Activated CD8-positive, alpha-beta memory T cell treated with anti-CD3 and anti-CD28 coated beads, Interleukin-2, amount 10 ng/mL, durations not matched to agents 7 days and 5 days (primary cell): ENCODE results near the gene MAGT1. TPM values are rescaled to one million over a fixed set of nuclear protein-coding genes. Genes with fewer than 3 reads are reported as not detected.
"Not testable (repeated sequence)": the region's sequence is repeated elsewhere in the genome, so short reads cannot be mapped to it uniquely, and the experiment has no call there.

Experiments used
- ATAC-seq: fragments of 150-1000 bp; cut with Tn5 transposase; one replicate; pipeline ENCODE4 v1.10.0; 2021; ENCODE audit warnings: moderate library complexity
- CTCF ChIA-PET: fragments of 350-600 bp; sonication (Branson Sonifier 250); formaldehyde crosslinking; loops from one replicate; lab custom pipeline; 2021; ENCODE audit warnings: antibody characterized with exemption; lab: Charles Lee
- DNase-seq: peaks from one replicate; pipeline ENCODE4 v3.0.0-alpha.2; 2020
- H3K27ac Mint-ChIP-seq: one replicate; pipeline ENCODE4 v1.8.0; 2021; ENCODE audit warnings: mild to moderate bottlenecking, mixed read lengths
- H3K27me3 Mint-ChIP-seq: one replicate; pipeline ENCODE4 v1.8.0; 2021; ENCODE audit warnings: mixed read lengths
- H3K36me3 Mint-ChIP-seq: one replicate; pipeline ENCODE4 v1.8.0; 2021; ENCODE audit warnings: mild to moderate bottlenecking, mixed read lengths
- H3K4me1 Mint-ChIP-seq: one replicate; pipeline ENCODE4 v1.8.0; 2021; ENCODE audit warnings: mixed read lengths
- H3K4me3 Mint-ChIP-seq: one replicate; pipeline ENCODE4 v1.8.0; 2021; ENCODE audit warnings: mild to moderate bottlenecking, moderate library complexity, mixed read lengths
- H3K9me3 Mint-ChIP-seq: one replicate; pipeline ENCODE4 v1.8.0; 2022; ENCODE audit warnings: low read depth, mixed read lengths
- total RNA-seq, 2 experiments: library from RNA; stranded (reverse); gene quantifications; one replicate each; pipeline ENCODE4 v1.2.3, GENCODE V29; 2021

MAGT1 gene
- 10 to 100 TPM; 40.1 to 44.4 TPM for total RNA-seq

GRCh38 chrX:77894921-77895886 lies at the start of gene MAGT1:
MAGT1 (minus strand) TSS chrX:77895435; CDS start chrX:77895410, 25 bp downstream.
- Mint-ChIP-seq H3K36me3 (peaks cover 11% of the 10 kb centered on the region), H3K27ac (peak within 1 kb of the TSS; percentile 100), H3K9me3 (no peaks in the 10 kb centered on the region), H3K27me3 (no peaks in the 10 kb centered on the region), H3K4me3 (peak within 1 kb of the TSS; percentile 91), H3K4me1 (peaks cover 22% of the 10 kb centered on the region)
- CTCF ChIA-PET = interaction anchor here (1.3 kb wide), 1 partner anchor 15 kb away, joined by 5 read pairs; the partner anchor contains the start of gene ATP7A
- DNase-seq (peak; percentile 96), ATAC-seq (peak; percentile 93)

- CTCF ChIA-PET, H3K27ac Mint-ChIP-seq: not testable (repeated sequence)
Observed at GRCh38 chrX:77945031-77945430, 49.8 kb upstream of the MAGT1 start.

DNA sequence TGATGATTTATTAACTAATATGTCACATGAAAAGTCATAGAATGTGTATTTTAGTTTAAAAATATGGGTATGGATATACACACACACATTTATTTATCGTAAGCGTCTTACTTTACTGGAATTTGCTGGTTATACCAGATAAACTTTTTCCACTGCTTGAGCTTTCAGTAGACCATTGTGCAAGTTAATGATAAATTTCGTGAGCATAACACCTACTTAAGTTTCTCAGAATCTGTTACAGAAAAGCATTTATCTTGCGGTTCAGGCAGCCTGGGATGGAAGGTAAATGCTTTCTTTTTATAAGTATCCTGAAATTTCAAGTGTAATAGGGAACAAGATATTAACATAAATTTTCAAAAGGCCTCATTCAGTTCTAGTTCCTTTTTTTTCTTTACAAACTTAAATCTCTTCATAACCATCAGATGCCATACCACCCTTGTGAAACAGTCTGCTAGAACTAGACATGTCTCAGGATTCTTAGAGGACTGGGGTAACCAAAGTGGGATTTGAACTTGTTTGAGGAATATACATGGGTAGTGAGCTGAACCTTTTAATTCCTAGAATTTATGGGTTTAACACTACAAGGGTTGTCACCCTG lies 42.9 kb upstream of the MAGT1 start:
- no peak for DNase-seq
- no peaks in the 10 kb centered on the region for H3K27me3 Mint-ChIP-seq
- H3K27ac Mint-ChIP-seq = no peak overlapping the region
- no peak overlapping the region for H3K4me3 Mint-ChIP-seq
- CTCF ChIA-PET = no interaction called here
- H3K4me1 Mint-ChIP-seq = peaks cover 1% of the 10 kb centered on the region
- no peaks in the 10 kb centered on the region for H3K36me3 Mint-ChIP-seq
- no peak for ATAC-seq
- no peaks in the 10 kb centered on the region for H3K9me3 Mint-ChIP-seq

More at GRCh38 chrX:77945031-77945430, 49.8 kb upstream of the MAGT1 start:
- not testable (repeated sequence) for H3K4me3 Mint-ChIP-seq, H3K9me3 Mint-ChIP-seq, H3K36me3 Mint-ChIP-seq, H3K4me1 Mint-ChIP-seq, ATAC-seq, DNase-seq, H3K27me3 Mint-ChIP-seq

DNA sequence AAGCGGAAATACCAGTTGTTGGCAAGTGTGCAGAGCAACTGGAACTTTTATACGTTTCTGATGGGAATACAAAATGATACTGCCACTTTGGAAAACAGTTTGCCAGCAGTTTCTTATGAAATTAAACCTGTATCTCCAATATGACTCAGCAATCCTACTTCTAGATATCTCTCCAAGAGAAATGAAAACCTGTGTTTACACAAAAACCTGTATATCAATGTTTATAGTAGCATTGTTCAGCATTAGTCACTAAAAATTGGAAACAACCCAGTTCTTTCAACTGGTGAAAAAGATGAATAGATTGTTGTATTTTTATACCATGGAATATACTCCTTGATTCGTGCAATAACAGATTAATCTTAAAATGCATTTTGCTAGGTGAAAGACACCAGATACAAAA lies 42.1 kb upstream of the MAGT1 start:
- no peaks in the 10 kb centered on the region for H3K9me3 Mint-ChIP-seq
- CTCF ChIA-PET = no interaction called here
- DNase-seq (no peak), ATAC-seq (no peak)
- no peaks in the 10 kb centered on the region for H3K4me1 Mint-ChIP-seq
- no peaks in the 10 kb centered on the region for H3K27me3 Mint-ChIP-seq
- no peak overlapping the region for H3K27ac Mint-ChIP-seq
- H3K36me3 Mint-ChIP-seq = no peaks in the 10 kb centered on the region
- H3K4me3 Mint-ChIP-seq = no peak overlapping the region

- H3K4me3 Mint-ChIP-seq = no peak overlapping the region
- no peak for DNase-seq
- H3K27ac Mint-ChIP-seq = no peak overlapping the region
Observed at GRCh38 chrX:77936299-77936698, 41.1 kb upstream of the MAGT1 start.

DNA sequence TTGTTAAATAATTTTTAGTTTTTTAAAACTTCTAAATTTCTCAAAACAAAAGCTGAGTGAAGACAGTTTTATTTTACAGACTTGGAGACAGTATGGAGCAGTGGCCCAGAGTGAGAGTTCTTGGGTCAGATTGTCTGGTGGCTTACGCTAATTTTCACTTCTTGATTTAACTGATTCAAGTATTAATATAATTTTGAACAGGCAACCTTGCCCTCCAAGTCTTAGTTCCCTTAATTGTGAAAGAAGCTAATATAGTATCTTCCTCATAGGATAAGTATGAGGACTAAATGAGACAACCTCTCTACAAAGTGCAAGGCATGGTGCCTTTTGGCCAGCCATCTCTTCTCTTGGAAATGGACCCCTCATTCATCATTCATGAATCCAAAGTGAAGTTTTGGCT lies 40.7 kb upstream of the MAGT1 start:
- Mint-ChIP-seq H3K4me1 (no peaks in the 10 kb centered on the region), H3K4me3 (no peak overlapping the region), H3K27me3 (no peaks in the 10 kb centered on the region), H3K9me3 (no peaks in the 10 kb centered on the region), H3K27ac (no peak overlapping the region), H3K36me3 (no peaks in the 10 kb centered on the region)
- no peak for ATAC-seq
- no peak for DNase-seq
- CTCF ChIA-PET = no interaction called here

More at GRCh38 chrX:77936299-77936698, 41.1 kb upstream of the MAGT1 start:
- Mint-ChIP-seq H3K9me3 (no peaks in the 10 kb centered on the region), H3K36me3 (no peaks in the 10 kb centered on the region), H3K4me1 (no peaks in the 10 kb centered on the region), H3K27me3 (no peaks in the 10 kb centered on the region)
- CTCF ChIA-PET = no interaction called here
- no peak for ATAC-seq

DNA sequence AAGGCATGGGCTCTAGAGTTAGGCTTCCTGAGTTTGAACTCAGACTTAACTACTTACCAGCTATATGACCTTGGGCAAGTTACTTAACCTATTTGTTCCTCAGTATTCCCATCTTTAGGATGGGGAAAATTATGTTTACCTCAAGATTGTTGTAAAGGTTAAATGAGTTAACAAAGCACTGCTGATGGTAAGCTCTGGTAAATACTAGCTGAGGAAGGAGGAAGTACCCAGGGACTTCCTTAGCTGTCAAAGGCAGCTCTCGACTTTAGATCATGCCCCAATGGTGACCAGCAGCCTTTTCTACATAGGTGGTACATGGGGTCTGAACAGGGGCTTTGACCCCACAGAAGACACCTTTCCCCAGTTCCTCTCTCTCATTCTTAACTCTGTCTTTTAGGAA lies 35.3 kb upstream of the MAGT1 start:
- H3K27me3 Mint-ChIP-seq = no peaks in the 10 kb centered on the region
- H3K4me1 Mint-ChIP-seq = no peaks in the 10 kb centered on the region
- ATAC-seq = no peak
- H3K4me3 Mint-ChIP-seq = no peak overlapping the region
- no peak overlapping the region for H3K27ac Mint-ChIP-seq
- H3K36me3 Mint-ChIP-seq = peaks cover 2% of the 10 kb centered on the region
- H3K9me3 Mint-ChIP-seq = no peaks in the 10 kb centered on the region
- no peak for DNase-seq
- CTCF ChIA-PET = interaction anchor here (1.2 kb wide), 1 partner anchor 9 kb away, joined by 3 read pairs; no protein-coding TSS in a partner anchor

- H3K27ac Mint-ChIP-seq = no peak overlapping the region
- no peak for ATAC-seq
- peaks cover 4% of the 10 kb centered on the region for H3K36me3 Mint-ChIP-seq
- no peaks in the 10 kb centered on the region for H3K27me3 Mint-ChIP-seq
- H3K4me3 Mint-ChIP-seq = peak overlapping the region; percentile 26
- CTCF ChIA-PET = no interaction called here
- peaks cover 3% of the 10 kb centered on the region for H3K9me3 Mint-ChIP-seq
- no peaks in the 10 kb centered on the region for H3K4me1 Mint-ChIP-seq
- DNase-seq = no peak
Observed at GRCh38 chrX:77925764-77926163, 30.5 kb upstream of the MAGT1 start.

DNA sequence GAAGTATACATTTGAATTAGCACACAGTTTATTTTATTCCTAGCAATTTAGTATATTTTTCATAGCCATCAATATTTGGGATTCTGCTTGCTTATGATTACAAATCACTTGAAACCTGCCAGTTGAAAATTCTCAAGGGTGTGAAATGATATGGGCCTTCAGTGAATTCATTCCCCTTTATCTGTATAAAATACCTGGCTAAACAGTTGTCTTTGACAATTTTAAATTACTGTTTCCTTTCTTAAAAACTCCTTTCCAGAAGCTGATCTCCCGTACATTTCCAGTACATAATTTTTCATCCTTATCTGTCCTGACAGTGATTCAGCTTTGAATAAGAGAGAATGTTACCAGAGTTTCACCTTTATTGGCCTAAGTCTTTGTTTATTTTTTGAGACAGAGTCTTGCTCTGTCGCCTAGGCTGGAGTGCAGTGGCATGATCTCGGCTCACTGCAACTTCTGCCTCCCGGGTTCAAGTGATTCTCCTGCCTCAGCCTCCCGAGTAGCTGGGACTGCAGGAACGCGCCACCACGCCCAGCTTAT lies 29.2 kb upstream of the MAGT1 start:
- ATAC-seq (no peak), DNase-seq (no peak)
- Mint-ChIP-seq H3K27me3 (no peaks in the 10 kb centered on the region), H3K27ac (no peak overlapping the region), H3K4me1 (no peaks in the 10 kb centered on the region), H3K36me3 (peaks cover 4% of the 10 kb centered on the region), H3K4me3 (no peak overlapping the region), H3K9me3 (peaks cover 3% of the 10 kb centered on the region)
- CTCF ChIA-PET = no interaction called here

DNA sequence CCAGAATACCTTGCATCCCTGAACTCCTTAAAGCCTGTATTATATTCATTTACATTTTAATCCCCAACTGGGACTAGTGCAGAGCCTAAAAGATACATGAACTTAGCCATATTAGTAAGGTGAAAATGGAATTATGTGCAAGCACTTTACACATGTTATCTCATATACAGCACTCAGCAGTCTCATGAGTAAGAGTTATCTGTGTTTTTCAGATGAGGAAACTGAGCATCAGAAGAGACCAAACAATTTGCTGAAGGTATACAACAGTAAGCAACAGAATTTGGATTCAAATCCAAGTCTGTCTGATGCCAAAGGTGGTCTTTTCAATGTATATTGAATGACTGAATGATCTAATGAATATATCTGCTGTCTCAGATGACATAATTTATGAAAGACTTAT lies 27.6 kb upstream of the MAGT1 start:
- Mint-ChIP-seq H3K4me1 (peaks cover 4% of the 10 kb centered on the region), H3K36me3 (peaks cover 2% of the 10 kb centered on the region), H3K4me3 (no peak overlapping the region), H3K9me3 (peaks cover 3% of the 10 kb centered on the region), H3K27ac (no peak overlapping the region), H3K27me3 (no peaks in the 10 kb centered on the region)
- CTCF ChIA-PET = interaction anchor here (1.3 kb wide), 1 partner anchor 7 kb away, joined by 3 read pairs; no protein-coding TSS in a partner anchor
- DNase-seq = no peak
- ATAC-seq = no peak

DNA sequence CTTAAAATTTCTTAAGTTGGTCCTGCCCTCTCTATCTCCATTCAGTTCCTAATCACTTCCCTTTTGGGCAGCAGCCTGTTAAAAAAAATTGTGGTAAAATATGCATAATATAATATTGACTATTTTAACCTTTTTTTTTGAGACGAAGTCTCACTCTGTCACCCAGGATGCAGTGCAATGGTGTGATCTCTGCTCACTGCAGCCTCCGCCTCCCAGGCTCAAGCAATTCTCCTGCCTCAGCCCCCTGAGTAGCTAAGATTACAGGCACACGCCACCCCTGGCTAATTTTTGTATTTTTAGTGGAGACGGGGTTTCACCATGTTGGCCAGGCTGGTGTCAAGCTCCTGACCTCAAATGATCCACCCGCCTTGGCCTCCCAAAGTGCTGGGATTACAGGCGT lies 24.1 kb upstream of the MAGT1 start:
- not testable (repeated sequence) for ATAC-seq, H3K27me3 Mint-ChIP-seq, H3K9me3 Mint-ChIP-seq, H3K36me3 Mint-ChIP-seq, DNase-seq, H3K4me3 Mint-ChIP-seq, H3K27ac Mint-ChIP-seq
- peaks cover 15% of the 10 kb centered on the region for H3K4me1 Mint-ChIP-seq
- CTCF ChIA-PET = interaction anchor here (2.0 kb wide), 1 partner anchor 105 kb away, joined by 4 read pairs; no protein-coding TSS in a partner anchor

DNA sequence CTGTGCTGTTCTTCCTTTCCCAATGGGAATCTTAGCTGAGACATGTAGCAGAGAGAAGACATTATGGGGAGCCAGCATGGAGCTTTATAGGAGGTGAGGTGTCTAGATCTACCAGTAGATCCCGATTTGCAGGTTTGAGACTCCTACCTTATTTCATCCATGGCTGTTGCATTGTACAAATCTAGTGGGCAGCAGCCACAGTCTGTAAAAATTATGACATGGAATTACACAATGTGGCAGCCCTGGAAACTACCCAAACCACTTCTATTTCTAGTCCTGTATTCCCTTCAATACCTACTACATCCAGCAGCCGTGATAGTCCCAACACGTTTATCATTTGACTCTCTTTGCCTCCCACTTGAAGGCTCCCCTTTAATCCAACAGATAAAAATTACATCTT lies 23.3 kb upstream of the MAGT1 start:
- ATAC-seq = no peak

GRCh38 chrX:77917294-77917933 lies 22.2 kb upstream of the MAGT1 start:
- ATAC-seq = peak; percentile 74
- Mint-ChIP-seq H3K27me3 (no peaks in the 10 kb centered on the region), H3K9me3 (peaks cover 3% of the 10 kb centered on the region), H3K36me3 (peaks cover 2% of the 10 kb centered on the region), H3K27ac (peak overlapping the region; percentile 63), H3K4me3 (peak overlapping the region; percentile 72), H3K4me1 (peaks cover 23% of the 10 kb centered on the region)
- DNase-seq = no peak
- CTCF ChIA-PET = interaction anchor here (2.1 kb wide), 1 partner anchor 175 kb away, joined by 5 read pairs; no protein-coding TSS in a partner anchor

More for the DNA sequence above, 23.3 kb upstream of the MAGT1 start:
- Mint-ChIP-seq H3K9me3 (peaks cover 3% of the 10 kb centered on the region), H3K27ac (no peak overlapping the region), H3K4me3 (no peak overlapping the region), H3K27me3 (no peaks in the 10 kb centered on the region), H3K4me1 (peaks cover 16% of the 10 kb centered on the region), H3K36me3 (peaks cover 2% of the 10 kb centered on the region)
- no peak for DNase-seq
- CTCF ChIA-PET = no interaction called here
